SK-N-SH (cell line): ENCODE data around the gene NUP133. TPM values are rescaled to one million over a fixed set of nuclear protein-coding genes. Genes with fewer than 3 reads are reported as not detected.

Experiments used
- CTCF ChIA-PET: fragments of 300-600, 350-600 bp; formaldehyde crosslinking; extraction: SDS; loops from one replicate; lab custom pipeline; 2021; lab: Yijun Ruan, JAX
- POLR2A ChIA-PET: fragments of 350-600 bp; sonication (Branson Sonifier 250); formaldehyde crosslinking; extraction: SDS; loops from one replicate; lab custom pipeline; 2020; ENCODE audit warnings: antibody characterized with exemption, inconsistent platforms; lab: Yijun Ruan, JAX
- DNase-seq: peaks from one replicate; pipeline ENCODE4 v3.0.0; 2012
- H2AFZ ChIP-seq: fragments of 200-600 bp; sonication (generic); 2 replicates; pipeline ENCODE4 v1.8.1; 2016; ENCODE audit warnings: antibody characterized with exemption, mild to moderate bottlenecking, low read depth
- H3F3A ChIP-seq: fragments of 200-600 bp; sonication (generic); replicated peaks from 2 replicates; pipeline ENCODE3; 2016; ENCODE audit warnings: antibody characterized with exemption, mild to moderate bottlenecking; ENCODE audit not compliant: insufficient read depth
- H3K27ac ChIP-seq, 2 experiments: fragments of 200-500 bp in 1 of 2; fragments of 200-600 bp in 1 of 2; sonication (Bioruptor generic) in 1 of 2; sonication (generic), shearing (Covaris generic) in 1 of 2; 2 replicates each; pipeline versions ENCODE4 v1.5.1 to v1.6.1; 2014 to 2016; ENCODE audit warnings: low read depth in 2 of 2, inconsistent platforms in 1 of 2, low read length in 1 of 2, mild to moderate bottlenecking in 1 of 2, mixed read lengths in 1 of 2
- H3K27me3 ChIP-seq: fragments of 200-600 bp; sonication (generic), shearing (Covaris generic); 2 replicates; pipeline ENCODE4 v1.6.1; 2016; ENCODE audit warnings: mixed run types; ENCODE audit not compliant: insufficient read depth
- H3K36me3 ChIP-seq, 2 experiments: fragments of 200-500 bp in 1 of 2; fragments of 200-600 bp in 1 of 2; sonication (Bioruptor generic) in 1 of 2; sonication (generic) in 1 of 2; replicated peaks in 1 of 2; 2 replicates each; pipeline versions ENCODE3 to v1.5.1; 2014 to 2016; ENCODE audit warnings: low read length in 1 of 2, mild to moderate bottlenecking in 1 of 2; ENCODE audit not compliant: insufficient read depth in 2 of 2, control insufficient read depth in 1 of 2
- H3K4me1 ChIP-seq, 2 experiments: fragments of 200-500 bp in 1 of 2; fragments of 200-600 bp in 1 of 2; sonication (Bioruptor generic) in 1 of 2; sonication (generic), shearing (Covaris generic) in 1 of 2; 2 replicates each; pipeline versions ENCODE4 v1.5.1 to v1.6.1; 2014 to 2016; ENCODE audit warnings: low read depth in 1 of 2, low read length in 1 of 2, mixed run types in 1 of 2; ENCODE audit not compliant: insufficient read depth in 2 of 2, control insufficient read depth in 1 of 2
- H3K4me2 ChIP-seq: fragments of 200-600 bp; sonication (generic), shearing (Covaris generic); 2 replicates; pipeline ENCODE4 v1.6.1; 2017; ENCODE audit warnings: mixed run types
- H3K4me3 ChIP-seq, 2 experiments: fragments of 200-500 bp in 1 of 2; fragments of 200-600 bp in 1 of 2; sonication (Bioruptor generic) in 1 of 2; sonication (generic), shearing (Covaris generic) in 1 of 2; 2 replicates each; pipeline versions ENCODE4 v1.5.1 to v1.8.1; 2014 to 2016; ENCODE audit warnings: low read depth in 2 of 2, inconsistent platforms in 1 of 2, low read length in 1 of 2, mild to moderate bottlenecking in 1 of 2, mixed read lengths in 1 of 2, moderate library complexity in 1 of 2
- H3K79me2 ChIP-seq: fragments of 200-600 bp; sonication (generic); 2 replicates; pipeline ENCODE4 v1.8.1; 2017; ENCODE audit warnings: mild to moderate bottlenecking; ENCODE audit not compliant: insufficient read depth
- H3K9ac ChIP-seq: fragments of 200-600 bp; sonication (generic); 2 replicates; pipeline ENCODE4 v1.6.1; 2017; ENCODE audit warnings: mixed run types
- H3K9me2 ChIP-seq: fragments of 200-600 bp; sonication (generic); 2 replicates; pipeline ENCODE4 v1.6.1; 2017; ENCODE audit warnings: mixed run types
- H3K9me3 ChIP-seq: fragments of 200-600 bp; sonication (generic); 2 replicates; pipeline ENCODE4 v1.6.1; 2017; ENCODE audit warnings: mixed run types, mild to moderate bottlenecking, moderate library complexity
- H4K20me1 ChIP-seq: fragments of 200-600 bp; sonication (generic); 2 replicates; pipeline ENCODE4 v1.6.1; 2017; ENCODE audit warnings: mild to moderate bottlenecking, mixed run types; ENCODE audit not compliant: insufficient read depth
- CHD2 ChIP-seq: fragments of 150-350 bp; IDR thresholded peaks from 2 replicates; pipeline ENCODE4 v1.6.1; 2018; ENCODE audit warnings: low read length; ENCODE audit not compliant: partially characterized antibody
- ELF1 ChIP-seq: IDR thresholded peaks from 2 replicates; pipeline ENCODE4 v1.4.0; 2012
- EP300 ChIP-seq, 2 experiments: IDR thresholded peaks; 2 replicates each; pipeline versions ENCODE4 v1.4.0 to v1.6.1; 2012; ENCODE audit warnings: borderline replicate concordance in 1 of 2, low read depth in 1 of 2, low read length in 1 of 2
- EZH2phosphoT487 ChIP-seq: fragments of 200-600 bp; sonication (generic); IDR thresholded peaks from 2 replicates; pipeline ENCODE4 v1.6.1; 2017; ENCODE audit warnings: low read depth, mixed run types, mild to moderate bottlenecking, antibody characterized with exemption, moderate library complexity, borderline replicate concordance
- GABPA ChIP-seq: IDR thresholded peaks from 2 replicates; pipeline ENCODE4 v1.4.0; 2012; ENCODE audit warnings: low read depth, mild to moderate bottlenecking
- GATA2 ChIP-seq: sonication (generic); formaldehyde crosslinking; IDR thresholded peaks from 2 replicates; pipeline ENCODE4 v1.5.0; 2020; ENCODE audit warnings: mild to moderate bottlenecking, missing genetic modification reagents
- NFIC ChIP-seq: IDR thresholded peaks from 2 replicates; pipeline ENCODE4 v1.4.0; 2012; ENCODE audit warnings: borderline replicate concordance
- NRF1 ChIP-seq: IDR thresholded peaks from 2 replicates; pipeline ENCODE4 v1.6.1; 2012; ENCODE audit warnings: low read depth, mild to moderate bottlenecking, low read length
- POLR2AphosphoS5 ChIP-seq: IDR thresholded peaks from 2 replicates; pipeline ENCODE4 v1.6.1; 2012; ENCODE audit warnings: low read depth, low read length
- RAD21 ChIP-seq: IDR thresholded peaks from 2 replicates; pipeline ENCODE4 v1.6.1; 2012; ENCODE audit warnings: mild to moderate bottlenecking, low read length
- REST ChIP-seq: IDR thresholded peaks from 2 replicates; pipeline ENCODE4 v1.6.1; 2012; ENCODE audit warnings: mild to moderate bottlenecking, low read depth, low read length, moderate library complexity
- TCF12 ChIP-seq: IDR thresholded peaks from 2 replicates; pipeline ENCODE4 v1.4.0; 2012
- USF2 ChIP-seq: fragments of 150-350 bp; IDR thresholded peaks from 2 replicates; pipeline ENCODE4 v1.6.1; 2017; ENCODE audit warnings: antibody characterized with exemption, low read length, low read depth, borderline replicate concordance
- YY1 ChIP-seq: IDR thresholded peaks from 2 replicates; pipeline ENCODE4 v1.4.0; 2012; ENCODE audit warnings: low read depth, mild to moderate bottlenecking
- WGBS: methylation state at CpG from one replicate; pipeline ENCODE4 v1.1.6; 2017; ENCODE audit warnings: low lambda C conversion rate; 5-methylcytosine and 5-hydroxymethylcytosine counted together
- polyA plus RNA-seq, 3 experiments: library from polyadenylated mRNA; depleted of rRNA; stranded (reverse); fragments of >200 nt; gene quantifications; 2 replicates each; pipeline ENCODE4 v1.2.3, GENCODE V29; 2012

The NUP133 gene
- polyA plus RNA-seq, 1 of the 3 experiments (the other 2 are of a cell fraction) = 10.9 TPM

GRCh38 chr1:229557200-229557850 lies 49.2 kb upstream of the NUP133 start (continued):
- no peak for TF ChIP-seq EP300 (IDR thresholded peaks at IDR 0.05; ENCODE audit: borderline replicate concordance in 1 of 2, low read depth in 1 of 2, low read length in 1 of 2)
- TF ChIP-seq GATA2 = no peak
- TF ChIP-seq NFIC = no peak

GRCh38 chr1:229554886-229555621 lies 46.9 kb upstream of the NUP133 start:
- no peak overlapping the region for H3K4me2 ChIP-seq
- 97% methylated on average over 9 of the region's 10 CpGs for WGBS

More at GRCh38 chr1:229554886-229555621, 46.9 kb upstream of the NUP133 start:
- Histone ChIP-seq H3K79me2 (peaks cover 76% of the 10 kb centered on the region), H3K9me2 (no peaks in the 10 kb centered on the region), H2AFZ (no peak overlapping the region), H3K4me3 (no peak overlapping the region), H3K9me3 (no peaks in the 10 kb centered on the region), H3K36me3 (no peaks in the 10 kb centered on the region), H3K4me1 (peaks cover 0 to 14% of the 10 kb centered on the region in 2 experiments; a peak in 2 of 4 replicates), H3K9ac (no peak overlapping the region), H4K20me1 (peaks cover 3% of the 10 kb centered on the region), H3K27me3 (no peaks in the 10 kb centered on the region), H3K27ac (no peak overlapping the region), H3F3A (no peaks in the 10 kb centered on the region)
- TF ChIP-seq GABPA (no peak), RAD21 (no peak), NRF1 (no peak), CHD2 (no peak), POLR2AphosphoS5 (no peak), REST (no peak), ELF1 (no peak), TCF12 (no peak), EZH2phosphoT487 (no peak), USF2 (no peak), EP300 (IDR thresholded peaks at IDR 0.05; ENCODE audit: borderline replicate concordance in 1 of 2, low read depth in 1 of 2, low read length in 1 of 2) (no peak), YY1 (no peak)
- CTCF ChIA-PET = interaction anchor here (0.8 to 1.5 kb wide), 4 partner anchors 11 to 105 kb away, joined by 3 to 4 read pairs (median 4); no protein-coding TSS in a partner anchor
- POLR2A ChIA-PET = no interaction called here
- no peak for DNase-seq
